Omental fat pad (tissue), 4 donors: Measurements from ENCODE around the gene ATL3. TPM values are rescaled to one million over a fixed set of nuclear protein-coding genes. Genes with fewer than 3 reads are reported as not detected.
"Not testable (repeated sequence)": the region's sequence is repeated elsewhere in the genome, so short reads cannot be mapped to it uniquely, and the experiment has no call there.

ENCODE experiments used
- ATAC-seq: fragments of 150-250 bp; one replicate; pipeline ENCODE4 v1.9.1; 2016; ENCODE audit warnings: mild to moderate bottlenecking, moderate library complexity; ENCODE audit not compliant: low FRiP score
- DNase-seq: peaks from one replicate; pipeline ENCODE4 v3.0.0-alpha.2; 2019; ENCODE audit warnings: low spot score
- small RNA-seq: library from RNA; depleted of rRNA; stranded (forward); fragments of <200 nt; gene quantifications from one replicate; pipeline ENCODE3, GENCODE V24; 2016
- total RNA-seq, 4 donors: library from RNA; depleted of rRNA; stranded (reverse); fragments of >200 nt; gene quantifications; one replicate each; pipeline ENCODE4 v1.1.0, GENCODE V29; 2016
- TF ChIP-seq, protein P1 (sequence below), 3 donors: fragments of 450-650 bp; IDR thresholded peaks; one replicate each; pipeline ENCODE4 v1.5.1; 2016 to 2017; ENCODE audit warnings: antibody characterized with exemption in 3 of 3, mild to moderate bottlenecking in 3 of 3, moderate library complexity in 2 of 3

The ATL3 gene
- total RNA-seq, 4 donors from 2014 or later: 84.4 to 100 (median 86.5) TPM

DNA sequence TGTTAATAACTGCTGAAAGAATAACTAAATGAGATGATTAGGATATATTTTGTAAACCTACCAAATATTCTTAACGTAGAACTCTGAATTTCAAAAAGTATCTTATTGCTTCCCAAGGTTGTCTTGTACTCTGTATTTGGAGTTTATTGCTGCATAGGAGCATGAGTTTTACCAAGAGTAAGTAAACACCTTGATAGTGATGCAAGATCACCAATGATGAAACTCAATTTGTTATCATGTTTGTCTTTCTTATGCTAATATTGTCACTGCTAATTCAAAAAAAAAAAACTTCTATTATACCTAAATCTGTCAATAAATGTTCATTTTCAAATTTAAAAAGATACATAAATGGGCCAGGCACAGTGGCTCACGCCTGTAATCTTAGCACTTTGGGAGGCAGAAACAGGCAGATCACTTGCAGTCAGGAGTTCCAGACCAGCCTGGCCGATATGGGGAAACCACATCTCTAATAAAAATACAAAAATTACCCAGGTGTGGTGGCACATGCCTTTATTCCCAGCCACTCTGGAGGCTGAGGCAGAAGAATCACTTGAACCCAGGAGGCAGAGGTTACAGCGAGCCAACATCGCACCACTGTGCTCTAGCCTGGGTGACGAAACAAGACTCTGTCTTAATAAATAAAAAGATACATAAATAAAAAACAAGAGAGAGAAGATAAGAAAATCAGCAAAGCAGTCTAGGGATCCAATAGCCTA is 84.6 kb downstream of the ATL3 start:
- TF ChIP-seq, protein P1, sequence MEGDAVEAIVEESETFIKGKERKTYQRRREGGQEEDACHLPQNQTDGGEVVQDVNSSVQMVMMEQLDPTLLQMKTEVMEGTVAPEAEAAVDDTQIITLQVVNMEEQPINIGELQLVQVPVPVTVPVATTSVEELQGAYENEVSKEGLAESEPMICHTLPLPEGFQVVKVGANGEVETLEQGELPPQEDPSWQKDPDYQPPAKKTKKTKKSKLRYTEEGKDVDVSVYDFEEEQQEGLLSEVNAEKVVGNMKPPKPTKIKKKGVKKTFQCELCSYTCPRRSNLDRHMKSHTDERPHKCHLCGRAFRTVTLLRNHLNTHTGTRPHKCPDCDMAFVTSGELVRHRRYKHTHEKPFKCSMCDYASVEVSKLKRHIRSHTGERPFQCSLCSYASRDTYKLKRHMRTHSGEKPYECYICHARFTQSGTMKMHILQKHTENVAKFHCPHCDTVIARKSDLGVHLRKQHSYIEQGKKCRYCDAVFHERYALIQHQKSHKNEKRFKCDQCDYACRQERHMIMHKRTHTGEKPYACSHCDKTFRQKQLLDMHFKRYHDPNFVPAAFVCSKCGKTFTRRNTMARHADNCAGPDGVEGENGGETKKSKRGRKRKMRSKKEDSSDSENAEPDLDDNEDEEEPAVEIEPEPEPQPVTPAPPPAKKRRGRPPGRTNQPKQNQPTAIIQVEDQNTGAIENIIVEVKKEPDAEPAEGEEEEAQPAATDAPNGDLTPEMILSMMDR (IDR thresholded peaks at IDR 0.05): no peak
- DNase-seq: no peak

DNA sequence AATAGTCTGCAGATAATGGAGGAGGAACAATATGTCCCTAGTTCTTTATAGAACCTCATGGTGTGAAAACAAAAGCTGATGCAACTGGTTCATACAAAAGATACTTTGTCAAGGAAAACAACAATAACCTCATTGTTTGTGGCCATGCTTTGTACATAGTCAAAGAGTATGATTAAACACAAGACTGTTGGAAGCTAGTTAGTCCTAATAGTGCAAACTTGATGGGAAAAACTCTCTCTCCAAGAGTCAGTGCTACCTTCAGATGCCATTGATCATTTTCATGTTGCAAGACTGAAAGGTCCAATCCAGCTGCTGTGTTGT is 87.9 kb downstream of the ATL3 start:
- ATAC-seq (no peak), DNase-seq (no peak)
- TF ChIP-seq, protein P1 (IDR thresholded peaks at IDR 0.05): no peak

More for the DNA sequence above, 84.6 kb downstream of the ATL3 start:
- ATAC-seq: no peak

DNA sequence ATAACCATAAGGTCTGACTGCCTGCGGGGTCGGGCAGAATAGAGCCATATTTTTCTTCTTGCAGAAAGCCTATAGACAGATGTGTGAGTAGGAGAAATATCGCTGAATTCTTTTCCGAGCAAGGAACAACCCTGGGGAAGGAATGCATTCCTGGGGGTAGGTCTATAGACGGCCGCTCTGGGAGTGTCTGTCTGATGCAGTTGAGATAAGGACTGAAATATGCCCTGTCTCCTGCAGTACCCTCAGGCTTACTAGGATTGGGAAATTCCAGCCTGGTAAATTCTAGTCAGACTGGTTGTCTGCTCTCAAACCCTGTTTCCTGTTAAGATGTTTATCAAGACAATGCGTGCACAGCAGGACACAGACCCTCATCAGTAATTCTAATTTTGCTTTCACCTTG is 90.0 kb downstream of the ATL3 start:
- not testable (repeated sequence) for ATAC-seq, DNase-seq

DNA sequence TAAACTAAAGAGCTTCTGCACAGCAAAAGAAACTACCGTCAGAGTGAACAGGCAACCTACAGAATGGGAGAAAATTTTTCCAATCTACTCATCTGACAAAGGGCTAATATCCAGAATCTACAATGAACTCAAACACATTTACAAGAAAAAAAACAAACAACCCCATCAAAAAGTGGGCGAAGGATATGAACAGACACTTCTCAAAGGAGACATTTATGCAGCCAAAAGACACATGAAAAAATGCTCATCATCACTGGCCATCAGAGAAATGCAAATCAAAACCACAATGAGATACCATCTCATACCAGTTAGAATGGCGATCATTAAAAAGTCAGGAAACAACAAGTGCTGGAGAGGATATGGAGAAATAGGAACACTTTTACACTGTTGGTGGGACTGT is 92.3 kb downstream of the ATL3 start:
- not testable (repeated sequence) for ATAC-seq, DNase-seq

DNA sequence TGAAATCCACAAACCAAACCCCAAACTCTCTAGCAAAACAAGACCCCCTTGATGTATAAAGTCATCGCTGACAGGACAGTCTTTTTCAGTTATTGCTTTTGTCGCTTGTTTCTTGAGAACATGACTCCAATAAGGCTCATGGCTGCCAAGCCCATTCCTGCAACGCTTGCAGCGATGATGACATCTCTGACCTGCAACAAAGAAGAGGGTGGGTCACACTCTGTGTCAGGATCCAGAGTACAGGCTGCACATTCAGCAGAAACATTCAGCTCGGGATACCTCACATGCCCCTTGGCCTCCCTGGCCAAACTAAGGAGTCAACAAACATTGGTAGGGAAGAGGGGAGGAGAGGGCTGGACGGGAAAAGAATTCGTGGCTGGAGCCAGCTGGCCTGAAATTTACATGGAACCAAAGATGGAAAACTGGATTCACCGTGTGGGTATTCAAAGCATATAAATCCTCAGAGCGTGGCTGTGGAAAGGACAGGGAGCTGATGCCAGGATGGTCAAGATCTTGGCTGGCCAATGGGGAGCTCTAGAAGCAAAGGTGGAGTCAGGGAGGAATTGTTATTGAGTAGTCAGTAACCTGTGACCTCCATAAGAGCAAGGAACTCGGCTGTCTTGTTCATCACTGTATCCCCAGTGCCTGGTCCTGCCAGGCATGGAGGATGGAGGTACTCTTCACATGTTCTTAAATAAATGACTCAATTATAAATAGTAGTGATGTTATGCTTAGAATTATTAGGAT is 96.1 kb downstream of the ATL3 start:
- ATAC-seq (peak; percentile 96), DNase-seq (peak; percentile 44)
- TF ChIP-seq, protein P1 (IDR thresholded peaks at IDR 0.05): no peak

Small RNAs within 50 kb of the gene (small RNA-seq; reads per million reads assigned to genes)
- not detected for gene AP000753.3

Other genes with a start within 250 kb of the ATL3 start
- 10 to 100 TPM; 12.0 to 54.3 (median 27.9) TPM for gene PLAAT5, start 180.2 kb downstream of the ATL3 start, total RNA-seq
- 10 to 100 TPM; 59.3 to 98.5 (median 78.3) TPM for gene LGALS12, start 165.3 kb downstream of the ATL3 start, total RNA-seq
- 10 to 100 TPM; 26.3 to 91.2 (median 32.6) TPM for gene PLAAT4, start 134.6 kb downstream of the ATL3 start, total RNA-seq
- gene PLAAT2, start 108.0 kb downstream of the ATL3 start, total RNA-seq: under 1 TPM in 1 of 4 donors, not detected in 3; 0.65 TPM
- gene PLAAT3, start 56.9 kb downstream of the ATL3 start, total RNA-seq: 100 to 1,000 TPM; 125 to 616 (median 260) TPM
- gene RTN3, start 10.1 kb upstream of the ATL3 start, total RNA-seq: 100 to 1,000 TPM; 137 to 307 (median 193) TPM
- 10 to 100 TPM; 10.7 to 18.3 (median 15.6) TPM for gene ZFTA, start 97.4 kb upstream of the ATL3 start, total RNA-seq
- gene SPINDOC, start 142.1 kb upstream of the ATL3 start, total RNA-seq: 10 to 100 TPM in 1 of 4 donors, 1 to 10 TPM in 3; 7.3 to 12.8 (median 8.6) TPM
- gene MARK2, start 167.7 kb upstream of the ATL3 start, total RNA-seq: 10 to 100 TPM; 14.8 to 27.1 (median 23.4) TPM
- under 1 TPM in 1 of 4 donors, not detected in 3; 0.32 TPM for gene RCOR2, start 245.8 kb upstream of the ATL3 start, total RNA-seq